WERI-Rb-1 (cell line): Measurements from ENCODE around the gene DHCR7.
"Not testable (repeated sequence)": the region's sequence is repeated elsewhere in the genome, so short reads cannot be mapped to it uniquely, and the experiment has no call there.

Experiments
- DNase-seq: peaks from one replicate; pipeline ENCODE4 v3.0.0-alpha.2; 2020
- H3K27ac ChIP-seq: fragments of 250-450 bp; sonication (Bioruptor Pico); 2 replicates; pipeline ENCODE4 v1.5.1; 2020; ENCODE audit warnings: mild to moderate bottlenecking, moderate library complexity
- H3K27me3 ChIP-seq: fragments of 250-450 bp; sonication (Bioruptor Pico); 2 replicates; pipeline ENCODE4 v1.5.1; 2021; ENCODE audit warnings: mild to moderate bottlenecking, low read depth, moderate library complexity; ENCODE audit not compliant: insufficient read depth, severe bottlenecking
- H3K36me3 ChIP-seq: fragments of 250-450 bp; sonication (Bioruptor Pico); 2 replicates; pipeline ENCODE4 v1.5.1; 2020; ENCODE audit warnings: mild to moderate bottlenecking, moderate library complexity
- H3K4me3 ChIP-seq: 2 replicates; pipeline ENCODE4 v1.5.1; 2011; ENCODE audit warnings: low read depth, mild to moderate bottlenecking, control low read depth, low read length
- H3K9me3 ChIP-seq: fragments of 250-450 bp; sonication (Bioruptor Pico); 2 replicates; pipeline ENCODE4 v1.5.1; 2021; ENCODE audit warnings: mild to moderate bottlenecking, moderate library complexity; ENCODE audit not compliant: severe bottlenecking
- TF ChIP-seq, protein P1 (sequence below): IDR thresholded peaks from 2 replicates; pipeline ENCODE4 v1.5.1; 2011; ENCODE audit warnings: low read depth, mild to moderate bottlenecking, control low read depth, inconsistent platforms, low read length

Gene DHCR7

DNA sequence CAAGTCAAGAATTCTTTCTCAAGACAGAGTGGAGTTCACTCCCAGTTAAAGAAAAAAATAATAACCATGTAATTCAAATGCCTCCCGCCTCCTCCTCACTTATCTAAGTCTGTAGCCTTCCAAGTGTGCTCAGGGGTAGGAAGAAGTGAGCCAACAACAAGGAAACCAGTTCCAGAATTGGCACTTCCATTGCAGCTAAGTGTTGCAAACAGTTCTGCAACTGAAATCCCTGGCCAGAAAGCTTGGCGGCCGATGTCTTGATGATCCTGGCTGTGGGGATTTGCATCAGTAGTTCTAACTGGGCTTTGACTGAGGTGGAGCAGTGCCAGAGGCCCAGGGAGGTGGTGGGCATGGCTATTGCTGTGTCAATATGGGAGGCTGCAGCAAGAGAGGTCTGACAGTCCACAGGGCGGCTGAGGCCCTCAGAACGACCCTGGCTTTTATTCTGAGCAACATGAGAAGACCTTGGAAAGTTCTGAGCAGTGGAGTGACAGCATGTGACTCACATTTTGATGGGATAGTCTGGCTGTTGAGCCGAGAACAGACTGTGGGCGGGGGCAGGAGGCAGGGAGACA lies 19.2 kb downstream of the DHCR7 start:
- Histone ChIP-seq H3K9me3 (peaks cover 2% of the 10 kb centered on the region), H3K4me3 (no peak overlapping the region), H3K27ac (no peak overlapping the region), H3K36me3 (no peaks in the 10 kb centered on the region; the same call in 1 of the 2 replicates), H3K27me3 (no peaks in the 10 kb centered on the region)
- TF ChIP-seq, protein P1, sequence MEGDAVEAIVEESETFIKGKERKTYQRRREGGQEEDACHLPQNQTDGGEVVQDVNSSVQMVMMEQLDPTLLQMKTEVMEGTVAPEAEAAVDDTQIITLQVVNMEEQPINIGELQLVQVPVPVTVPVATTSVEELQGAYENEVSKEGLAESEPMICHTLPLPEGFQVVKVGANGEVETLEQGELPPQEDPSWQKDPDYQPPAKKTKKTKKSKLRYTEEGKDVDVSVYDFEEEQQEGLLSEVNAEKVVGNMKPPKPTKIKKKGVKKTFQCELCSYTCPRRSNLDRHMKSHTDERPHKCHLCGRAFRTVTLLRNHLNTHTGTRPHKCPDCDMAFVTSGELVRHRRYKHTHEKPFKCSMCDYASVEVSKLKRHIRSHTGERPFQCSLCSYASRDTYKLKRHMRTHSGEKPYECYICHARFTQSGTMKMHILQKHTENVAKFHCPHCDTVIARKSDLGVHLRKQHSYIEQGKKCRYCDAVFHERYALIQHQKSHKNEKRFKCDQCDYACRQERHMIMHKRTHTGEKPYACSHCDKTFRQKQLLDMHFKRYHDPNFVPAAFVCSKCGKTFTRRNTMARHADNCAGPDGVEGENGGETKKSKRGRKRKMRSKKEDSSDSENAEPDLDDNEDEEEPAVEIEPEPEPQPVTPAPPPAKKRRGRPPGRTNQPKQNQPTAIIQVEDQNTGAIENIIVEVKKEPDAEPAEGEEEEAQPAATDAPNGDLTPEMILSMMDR, result no peak
- DNase-seq, result no peak

DNA sequence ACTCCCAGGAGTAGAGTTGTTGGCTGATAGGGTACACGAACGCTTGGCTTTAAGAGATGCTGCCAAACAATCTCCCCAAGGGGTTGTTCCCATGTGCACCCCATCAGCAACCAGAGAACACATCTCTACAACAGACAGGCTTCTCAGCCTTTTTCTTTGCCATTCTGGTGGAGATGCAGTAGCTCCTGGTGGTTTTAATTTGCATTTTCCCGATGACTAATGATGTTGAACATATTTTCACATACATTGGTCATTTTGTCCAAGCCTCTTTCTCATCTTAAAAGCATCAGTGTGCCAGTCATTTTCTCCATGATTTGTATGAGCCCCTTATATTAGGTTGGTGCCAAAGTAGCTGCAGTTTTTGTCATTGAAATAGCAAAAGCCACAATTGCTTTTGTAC lies 21.8 kb downstream of the DHCR7 start:
- Histone ChIP-seq H3K4me3 (no peak overlapping the region), H3K27me3 (no peaks in the 10 kb centered on the region), H3K27ac (no peak overlapping the region), H3K36me3 (no peaks in the 10 kb centered on the region), H3K9me3 (peaks cover 2% of the 10 kb centered on the region)
- TF ChIP-seq, protein P1, result no peak
- DNase-seq, result no peak

DNA sequence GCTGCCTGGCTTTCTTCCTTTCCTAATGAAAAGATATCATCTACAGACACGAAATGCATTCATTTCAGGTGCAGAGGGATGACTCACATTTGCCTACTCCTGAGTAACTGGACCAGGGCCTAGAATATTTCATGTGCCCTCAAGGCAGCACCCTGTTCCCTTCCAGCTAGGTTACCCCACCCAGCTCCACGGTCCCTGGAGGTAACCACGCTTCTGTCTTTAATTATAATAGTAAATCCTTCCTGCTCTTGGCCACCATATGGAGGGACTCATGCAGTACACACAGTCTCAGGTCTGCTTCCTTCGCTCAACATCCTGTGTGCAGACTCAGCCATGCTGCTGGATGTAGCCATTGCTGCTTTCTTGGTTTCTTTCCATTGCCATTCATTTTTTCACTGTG lies 22.3 kb downstream of the DHCR7 start:
- Histone ChIP-seq H3K27me3 (no peaks in the 10 kb centered on the region), H3K9me3 (peaks cover 2% of the 10 kb centered on the region), H3K4me3 (no peak overlapping the region), H3K36me3 (no peaks in the 10 kb centered on the region), H3K27ac (no peak overlapping the region)
- TF ChIP-seq, protein P1, result no peak
- DNase-seq, result no peak

DNA sequence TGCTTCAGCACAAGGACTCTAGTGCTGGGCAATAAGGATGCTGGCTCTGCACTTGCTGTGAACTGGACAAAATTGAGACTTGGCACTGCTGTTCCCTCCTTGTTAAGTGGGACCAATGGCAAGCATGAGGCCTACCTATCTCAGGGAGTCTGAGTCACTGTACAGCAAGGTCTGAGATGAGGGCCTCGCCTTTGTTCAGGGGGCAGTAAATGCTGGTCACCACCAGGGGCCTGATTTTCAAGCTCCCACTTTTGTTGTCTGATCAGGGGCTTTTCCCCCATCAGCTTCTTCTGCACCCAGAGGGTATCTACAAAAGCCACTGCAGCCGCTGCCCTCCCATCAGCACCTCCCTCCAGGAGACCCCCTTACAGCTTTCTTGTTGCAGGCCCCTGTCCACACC lies 22.8 kb downstream of the DHCR7 start:
- no peak overlapping the region for H3K4me3 ChIP-seq

DNA sequence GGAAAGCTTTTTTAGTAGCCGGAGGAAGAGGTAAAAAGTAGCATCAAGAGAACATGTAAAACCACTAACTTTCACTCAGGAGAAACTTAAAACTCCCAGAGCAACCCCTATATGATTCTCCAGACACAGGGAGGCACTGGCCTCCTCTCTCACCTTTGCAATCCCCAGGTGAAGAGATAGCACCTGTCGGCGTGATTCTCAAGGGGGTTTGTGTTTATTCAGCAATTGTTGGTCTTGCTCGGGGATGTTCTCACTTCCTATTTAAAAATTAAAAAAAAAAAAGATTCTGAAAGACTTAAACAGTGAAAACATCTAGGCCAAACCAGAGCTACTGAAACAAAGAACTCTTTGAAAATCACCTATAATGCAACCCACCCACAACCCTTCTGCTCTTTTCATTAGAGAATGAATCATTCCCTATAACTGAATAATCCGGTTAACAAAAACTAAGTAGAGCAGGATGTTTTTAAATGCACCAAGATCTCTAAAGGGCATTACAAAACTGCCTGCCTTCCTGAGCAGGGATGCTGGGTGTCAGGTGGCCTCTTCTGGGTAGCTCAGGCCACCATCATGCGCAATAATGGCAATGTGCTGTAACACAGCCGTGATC lies 24.9 kb downstream of the DHCR7 start:
- Histone ChIP-seq H3K4me3 (no peak overlapping the region), H3K9me3 (peaks cover under 1% of the 10 kb centered on the region), H3K27ac (no peak overlapping the region), H3K27me3 (no peaks in the 10 kb centered on the region), H3K36me3 (no peaks in the 10 kb centered on the region)
- DNase-seq, result no peak
- TF ChIP-seq, protein P1, result no peak

More for the DNA sequence above, 22.8 kb downstream of the DHCR7 start:
- Histone ChIP-seq H3K9me3 (peaks cover 2% of the 10 kb centered on the region), H3K27me3 (no peaks in the 10 kb centered on the region), H3K27ac (no peak overlapping the region), H3K36me3 (no peaks in the 10 kb centered on the region)
- TF ChIP-seq, protein P1, result 0 out of 2 replicates have a peak, but pooled peaks have one; percentile 19
- no peak for DNase-seq

DNA sequence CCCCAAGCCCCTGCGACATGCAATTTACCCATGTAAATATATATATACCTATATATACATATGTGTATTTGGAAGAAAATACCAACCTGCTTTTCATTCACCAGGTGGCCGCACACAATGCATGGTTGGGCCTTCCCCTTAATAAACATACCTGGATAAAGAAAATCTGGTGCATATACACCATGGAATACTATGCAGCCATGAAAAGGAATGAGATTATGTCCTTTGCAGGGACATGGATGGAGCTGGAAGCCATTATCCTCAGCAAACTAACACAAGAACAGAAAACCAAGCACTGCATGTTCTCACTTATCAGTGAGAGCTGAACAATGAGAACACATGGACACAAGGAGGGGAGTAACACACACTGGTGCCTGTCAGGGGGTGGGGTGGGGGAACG lies 25.9 kb downstream of the DHCR7 start:
- H3K4me3 ChIP-seq, DNase-seq, H3K27me3 ChIP-seq, H3K9me3 ChIP-seq, H3K27ac ChIP-seq, H3K36me3 ChIP-seq: not testable (repeated sequence)
